ENCODE measurements around the gene RTTN. TPM values are rescaled to one million over a fixed set of nuclear protein-coding genes. Genes with fewer than 3 reads are reported as not detected.

The RTTN gene
- total RNA-seq, 1 experiment from 2014 or later, result 16.9 TPM

DNA sequence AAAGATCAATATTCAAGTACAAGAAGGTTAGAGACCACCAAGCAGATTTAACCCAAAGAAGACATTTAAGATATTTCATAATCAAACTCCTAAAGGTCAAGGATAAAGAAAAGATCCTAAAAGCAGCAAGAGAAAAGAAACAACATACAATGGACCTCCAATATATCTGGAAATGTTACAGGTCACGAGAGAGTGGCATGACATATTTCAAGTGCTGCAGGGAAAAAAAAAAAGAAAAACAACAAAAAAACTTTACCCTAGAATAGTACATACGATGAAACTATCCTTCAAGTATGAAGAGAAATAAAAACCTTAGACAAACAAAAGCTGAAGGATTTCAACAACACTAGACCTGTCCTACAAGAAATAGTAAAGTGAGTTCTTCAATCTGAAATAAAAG is 166.3 kb downstream of the RTTN start:
- ATAC-seq (no peak), DNase-seq (ENCODE audit: low read depth, low spot score) (no peak)
- no peaks in the 10 kb centered on the region for H3K4me1 ChIP-seq (ENCODE audit: control insufficient read depth, insufficient read depth, low read length)
- in situ Hi-C loops (cut with HindIII; ENCODE audit: low pct_unique_long_range_greater_than_20kb, low sequenced_read_pairs), result no loop called here
- H3K4me3 ChIP-seq (ENCODE audit: low read depth in 2 of 2, low read length in 2 of 2), result no peak overlapping the region
- no peaks in the 10 kb centered on the region for H3K27me3 ChIP-seq (ENCODE audit: control insufficient read depth, insufficient read depth, low read length)
- POLR2A ChIA-PET, result interaction anchor here (1.0 kb wide), 1 partner anchor 14 kb away, joined by 3 read pairs; no protein-coding TSS in a partner anchor
- no peaks in the 10 kb centered on the region for H3K9me3 ChIP-seq (ENCODE audit: control insufficient read depth, insufficient read depth, low read depth, low read length)
- TF ChIP-seq, protein P1, sequence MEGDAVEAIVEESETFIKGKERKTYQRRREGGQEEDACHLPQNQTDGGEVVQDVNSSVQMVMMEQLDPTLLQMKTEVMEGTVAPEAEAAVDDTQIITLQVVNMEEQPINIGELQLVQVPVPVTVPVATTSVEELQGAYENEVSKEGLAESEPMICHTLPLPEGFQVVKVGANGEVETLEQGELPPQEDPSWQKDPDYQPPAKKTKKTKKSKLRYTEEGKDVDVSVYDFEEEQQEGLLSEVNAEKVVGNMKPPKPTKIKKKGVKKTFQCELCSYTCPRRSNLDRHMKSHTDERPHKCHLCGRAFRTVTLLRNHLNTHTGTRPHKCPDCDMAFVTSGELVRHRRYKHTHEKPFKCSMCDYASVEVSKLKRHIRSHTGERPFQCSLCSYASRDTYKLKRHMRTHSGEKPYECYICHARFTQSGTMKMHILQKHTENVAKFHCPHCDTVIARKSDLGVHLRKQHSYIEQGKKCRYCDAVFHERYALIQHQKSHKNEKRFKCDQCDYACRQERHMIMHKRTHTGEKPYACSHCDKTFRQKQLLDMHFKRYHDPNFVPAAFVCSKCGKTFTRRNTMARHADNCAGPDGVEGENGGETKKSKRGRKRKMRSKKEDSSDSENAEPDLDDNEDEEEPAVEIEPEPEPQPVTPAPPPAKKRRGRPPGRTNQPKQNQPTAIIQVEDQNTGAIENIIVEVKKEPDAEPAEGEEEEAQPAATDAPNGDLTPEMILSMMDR (IDR thresholded peaks at IDR 0.05), result no peak
- no peak for TF ChIP-seq TCF7L2 (IDR thresholded peaks at IDR 0.05; ENCODE audit: low read depth, low read length)
- TF ChIP-seq, protein P2, sequence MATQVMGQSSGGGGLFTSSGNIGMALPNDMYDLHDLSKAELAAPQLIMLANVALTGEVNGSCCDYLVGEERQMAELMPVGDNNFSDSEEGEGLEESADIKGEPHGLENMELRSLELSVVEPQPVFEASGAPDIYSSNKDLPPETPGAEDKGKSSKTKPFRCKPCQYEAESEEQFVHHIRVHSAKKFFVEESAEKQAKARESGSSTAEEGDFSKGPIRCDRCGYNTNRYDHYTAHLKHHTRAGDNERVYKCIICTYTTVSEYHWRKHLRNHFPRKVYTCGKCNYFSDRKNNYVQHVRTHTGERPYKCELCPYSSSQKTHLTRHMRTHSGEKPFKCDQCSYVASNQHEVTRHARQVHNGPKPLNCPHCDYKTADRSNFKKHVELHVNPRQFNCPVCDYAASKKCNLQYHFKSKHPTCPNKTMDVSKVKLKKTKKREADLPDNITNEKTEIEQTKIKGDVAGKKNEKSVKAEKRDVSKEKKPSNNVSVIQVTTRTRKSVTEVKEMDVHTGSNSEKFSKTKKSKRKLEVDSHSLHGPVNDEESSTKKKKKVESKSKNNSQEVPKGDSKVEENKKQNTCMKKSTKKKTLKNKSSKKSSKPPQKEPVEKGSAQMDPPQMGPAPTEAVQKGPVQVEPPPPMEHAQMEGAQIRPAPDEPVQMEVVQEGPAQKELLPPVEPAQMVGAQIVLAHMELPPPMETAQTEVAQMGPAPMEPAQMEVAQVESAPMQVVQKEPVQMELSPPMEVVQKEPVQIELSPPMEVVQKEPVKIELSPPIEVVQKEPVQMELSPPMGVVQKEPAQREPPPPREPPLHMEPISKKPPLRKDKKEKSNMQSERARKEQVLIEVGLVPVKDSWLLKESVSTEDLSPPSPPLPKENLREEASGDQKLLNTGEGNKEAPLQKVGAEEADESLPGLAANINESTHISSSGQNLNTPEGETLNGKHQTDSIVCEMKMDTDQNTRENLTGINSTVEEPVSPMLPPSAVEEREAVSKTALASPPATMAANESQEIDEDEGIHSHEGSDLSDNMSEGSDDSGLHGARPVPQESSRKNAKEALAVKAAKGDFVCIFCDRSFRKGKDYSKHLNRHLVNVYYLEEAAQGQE (IDR thresholded peaks at IDR 0.05; ENCODE audit: insufficient read depth in 1 of 2, low read depth in 2 of 2, low read length in 1 of 2), result no peak
- TF ChIP-seq POLR2AphosphoS5 (IDR thresholded peaks at IDR 0.05; ENCODE audit: low read depth, low read length), result no peak
- no peak overlapping the region for H3K27ac ChIP-seq (ENCODE audit: low read length)
- intact Hi-C loops (cut with micrococcal nuclease; ENCODE audit: unreplicated experiment), result no loop called here
- CTCF ChIA-PET, result no interaction called here
- BruUV-seq (replicated peaks), result no TSS peak
- no peaks in the 10 kb centered on the region for H3K36me3 ChIP-seq (ENCODE audit: control insufficient read depth, insufficient read depth, low read length)

DNA sequence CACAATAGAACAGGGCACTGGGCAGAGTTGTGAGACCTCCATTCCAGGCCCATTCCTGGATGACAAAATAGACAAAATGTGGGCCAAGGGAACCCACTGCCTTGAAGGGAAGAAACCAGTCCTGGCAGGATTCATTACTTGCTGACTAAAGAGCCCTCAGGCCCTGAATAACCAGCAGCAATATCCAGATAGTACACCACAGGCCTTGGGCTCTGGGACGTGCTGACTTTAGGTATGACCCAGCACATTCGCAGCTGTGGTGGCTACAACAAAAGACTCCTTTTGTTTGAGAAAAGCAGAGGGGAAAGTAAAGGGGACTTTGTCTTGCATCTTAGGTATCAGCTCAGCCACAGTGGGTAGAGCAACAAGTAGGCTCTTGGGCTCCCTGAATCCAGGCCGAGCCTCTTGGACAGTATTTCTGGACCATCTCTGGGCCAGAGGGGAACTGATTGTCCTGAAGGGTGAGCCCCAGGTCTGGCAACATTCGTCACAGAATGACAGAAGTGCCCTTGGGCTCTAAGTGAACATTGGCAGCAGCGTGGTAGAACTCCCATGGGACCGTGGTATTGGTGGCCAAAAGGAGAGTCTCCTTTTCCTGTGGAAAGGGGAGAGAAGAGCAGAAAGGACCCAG is 167.9 kb downstream of the RTTN start:
- CTCF ChIA-PET, result no interaction called here
- Histone ChIP-seq H3K9me3 (ENCODE audit: control insufficient read depth, insufficient read depth, low read depth, low read length) (no peaks in the 10 kb centered on the region), H3K4me3 (ENCODE audit: low read depth in 2 of 2, low read length in 2 of 2) (no peak overlapping the region), H3K27me3 (ENCODE audit: control insufficient read depth, insufficient read depth, low read length) (no peaks in the 10 kb centered on the region), H3K4me1 (ENCODE audit: control insufficient read depth, insufficient read depth, low read length) (no peaks in the 10 kb centered on the region), H3K36me3 (ENCODE audit: control insufficient read depth, insufficient read depth, low read length) (no peaks in the 10 kb centered on the region), H3K27ac (ENCODE audit: low read length) (no peak overlapping the region)
- TF ChIP-seq, protein P1 (IDR thresholded peaks at IDR 0.05), result no peak
- no peak for TF ChIP-seq SIN3A (IDR thresholded peaks at IDR 0.05; ENCODE audit: borderline replicate concordance, insufficient read depth, low read depth, low read length)
- TF ChIP-seq TCF7L2 (IDR thresholded peaks at IDR 0.05; ENCODE audit: low read depth, low read length), result no peak
- TF ChIP-seq, protein P2 (IDR thresholded peaks at IDR 0.05; ENCODE audit: insufficient read depth in 1 of 2, low read depth in 2 of 2, low read length in 1 of 2), result no peak
- TF ChIP-seq POLR2AphosphoS5 (IDR thresholded peaks at IDR 0.05; ENCODE audit: low read depth, low read length), result no peak
- no TSS peak for BruUV-seq (replicated peaks)
- DNase-seq (ENCODE audit: low read depth, low spot score) (no peak), ATAC-seq (no peak)
- intact Hi-C loops (cut with micrococcal nuclease; ENCODE audit: unreplicated experiment), result no loop called here
- in situ Hi-C loops (cut with HindIII; ENCODE audit: low pct_unique_long_range_greater_than_20kb, low sequenced_read_pairs), result no loop called here
- POLR2A ChIA-PET, result interaction anchor here (0.6 kb wide), 1 partner anchor 407 kb away, joined by 3 read pairs; no protein-coding TSS in a partner anchor
